Right atrium auricular region (tissue), 2 donors: ENCODE measurements around the gene DUSP8. TPM values are rescaled to one million over a fixed set of nuclear protein-coding genes. Genes with fewer than 3 reads are reported as not detected.

ENCODE experiments used
- DNase-seq: peaks from one replicate; pipeline ENCODE4 v3.0.0-alpha.2; 2019; ENCODE audit warnings: low spot score
- H3K27ac ChIP-seq, 2 donors: fragments of 200-600 bp; sonication (generic); 1 replicate in 1 of 2; 2 replicates in 1 of 2; pipeline ENCODE4 v1.5.1; 2016 to 2019
- H3K27me3 ChIP-seq, 2 donors: fragments of 200-600 bp; sonication (generic); one replicate each; pipeline versions ENCODE4 v1.5.1 to v1.6.0; 2017 to 2019
- H3K36me3 ChIP-seq: fragments of 200-600 bp; sonication (generic); one replicate; pipeline ENCODE4 v1.5.1; 2016
- H3K4me1 ChIP-seq, 2 donors: fragments of 200-600 bp; sonication (generic); one replicate each; pipeline versions ENCODE4 v1.5.1 to v1.6.0; 2017 to 2019
- H3K4me3 ChIP-seq, 2 donors: fragments of 200-600 bp; sonication (generic); 1 replicate in 1 of 2; 2 replicates in 1 of 2; pipeline ENCODE4 v1.5.1; 2017 to 2019; ENCODE audit warnings: mild to moderate bottlenecking in 1 of 2, moderate library complexity in 1 of 2
- H3K9me3 ChIP-seq, 2 donors: fragments of 200-600 bp; sonication (generic); one replicate each; pipeline ENCODE4 v1.5.1; 2019
- total RNA-seq, 2 donors: library from RNA; depleted of rRNA; stranded (reverse); fragments of >200 nt; gene quantifications; one replicate each; pipeline ENCODE4 v1.1.0, GENCODE V29; 2016
- TF ChIP-seq, protein P1 (sequence below), 2 donors: fragments of 200-600 bp; sonication (generic); IDR thresholded peaks; one replicate each; pipeline ENCODE4 v1.5.1; 2019; ENCODE audit warnings: antibody characterized with exemption in 2 of 2

Gene DUSP8
- total RNA-seq, 2 donors from 2014 or later, result 4.4 to 24.5 TPM

DNA sequence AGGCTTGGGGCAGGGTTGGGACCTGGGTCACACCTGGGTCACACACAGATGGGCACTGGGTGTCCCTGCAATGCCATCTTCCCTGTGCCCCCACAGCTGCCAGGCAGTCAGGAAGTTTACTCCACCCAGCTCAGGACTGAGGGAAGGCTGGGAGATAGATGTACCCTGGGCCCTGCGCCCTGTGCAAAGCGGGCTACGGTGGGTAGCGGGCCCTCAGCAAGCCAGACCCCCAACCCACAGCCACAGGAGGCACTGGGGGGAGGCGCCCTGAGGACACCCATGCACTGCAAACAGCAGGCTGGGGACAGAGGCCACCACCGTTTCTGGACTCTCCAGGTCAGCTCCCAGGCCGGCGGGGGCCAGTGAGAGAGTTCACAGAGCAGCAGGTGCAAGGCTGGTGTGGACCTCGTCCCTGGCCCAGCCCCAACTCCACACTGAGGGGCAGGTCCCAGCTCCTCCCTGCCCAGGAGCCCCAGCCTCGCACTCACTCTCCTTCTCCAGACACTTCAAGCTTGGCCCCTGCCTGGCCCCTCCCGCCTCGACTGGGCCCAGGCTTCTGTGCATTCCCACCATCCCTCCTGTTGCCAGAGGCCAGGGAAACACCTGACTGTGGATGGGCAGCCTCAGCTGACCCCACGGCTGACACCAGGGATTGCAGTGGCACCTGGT lies 4.9 kb downstream of the DUSP8 start:
- no peaks in the 10 kb centered on the region for H3K9me3 ChIP-seq
- peaks cover 0 to 63% of the 10 kb centered on the region in 2 donors for H3K4me1 ChIP-seq
- peak overlapping the region in 1 of 2 donors; percentile 53 for H3K27ac ChIP-seq
- no peak for DNase-seq
- no peak overlapping the region for H3K4me3 ChIP-seq
- TF ChIP-seq, protein P1, sequence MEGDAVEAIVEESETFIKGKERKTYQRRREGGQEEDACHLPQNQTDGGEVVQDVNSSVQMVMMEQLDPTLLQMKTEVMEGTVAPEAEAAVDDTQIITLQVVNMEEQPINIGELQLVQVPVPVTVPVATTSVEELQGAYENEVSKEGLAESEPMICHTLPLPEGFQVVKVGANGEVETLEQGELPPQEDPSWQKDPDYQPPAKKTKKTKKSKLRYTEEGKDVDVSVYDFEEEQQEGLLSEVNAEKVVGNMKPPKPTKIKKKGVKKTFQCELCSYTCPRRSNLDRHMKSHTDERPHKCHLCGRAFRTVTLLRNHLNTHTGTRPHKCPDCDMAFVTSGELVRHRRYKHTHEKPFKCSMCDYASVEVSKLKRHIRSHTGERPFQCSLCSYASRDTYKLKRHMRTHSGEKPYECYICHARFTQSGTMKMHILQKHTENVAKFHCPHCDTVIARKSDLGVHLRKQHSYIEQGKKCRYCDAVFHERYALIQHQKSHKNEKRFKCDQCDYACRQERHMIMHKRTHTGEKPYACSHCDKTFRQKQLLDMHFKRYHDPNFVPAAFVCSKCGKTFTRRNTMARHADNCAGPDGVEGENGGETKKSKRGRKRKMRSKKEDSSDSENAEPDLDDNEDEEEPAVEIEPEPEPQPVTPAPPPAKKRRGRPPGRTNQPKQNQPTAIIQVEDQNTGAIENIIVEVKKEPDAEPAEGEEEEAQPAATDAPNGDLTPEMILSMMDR (IDR thresholded peaks at IDR 0.05), result no peak
- peaks cover 22% of the 10 kb centered on the region for H3K36me3 ChIP-seq
- H3K27me3 ChIP-seq, result no peaks in the 10 kb centered on the region

DNA sequence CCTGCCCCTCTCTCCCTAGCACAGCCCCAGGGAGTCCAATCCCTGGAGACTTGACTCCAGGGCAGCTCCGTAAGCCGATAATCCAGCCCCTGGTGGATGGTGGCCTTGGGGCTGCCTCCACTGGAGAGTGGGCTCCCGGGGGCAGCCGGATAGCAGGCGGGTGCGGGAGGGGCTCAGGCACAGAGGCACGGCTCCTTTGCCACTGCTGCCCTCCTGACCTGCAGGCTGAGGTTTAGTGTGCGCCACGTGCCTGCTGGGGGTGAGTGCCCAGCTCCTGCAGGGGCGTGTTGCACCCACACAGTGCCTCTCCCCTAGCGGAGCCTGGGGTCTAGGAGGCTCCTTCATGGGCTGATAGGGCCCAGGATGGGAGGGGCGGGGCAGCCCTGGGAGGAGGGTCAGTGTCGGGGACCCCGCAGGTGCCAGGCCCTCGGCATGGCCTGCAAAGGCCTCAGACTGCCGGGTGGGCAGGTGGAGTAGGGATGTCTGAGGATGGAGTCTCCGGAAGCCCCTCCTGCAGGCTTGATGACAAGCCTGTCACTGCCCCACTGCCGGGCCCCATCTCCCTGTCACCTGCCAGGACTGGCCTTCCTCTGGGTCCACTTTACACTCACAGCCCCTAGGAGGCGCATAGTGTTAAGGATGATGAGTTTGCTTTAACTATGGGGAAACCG lies 5.6 kb downstream of the DUSP8 start:
- Histone ChIP-seq H3K4me3 (no peak overlapping the region), H3K36me3 (peaks cover 29% of the 10 kb centered on the region), H3K27me3 (no peaks in the 10 kb centered on the region), H3K9me3 (no peaks in the 10 kb centered on the region), H3K4me1 (peaks cover 0 to 63% of the 10 kb centered on the region in 2 donors), H3K27ac (peak overlapping the region in 1 of 2 donors; percentile 8)
- TF ChIP-seq, protein P1 (IDR thresholded peaks at IDR 0.05), result no peak
- DNase-seq, result no peak

DNA sequence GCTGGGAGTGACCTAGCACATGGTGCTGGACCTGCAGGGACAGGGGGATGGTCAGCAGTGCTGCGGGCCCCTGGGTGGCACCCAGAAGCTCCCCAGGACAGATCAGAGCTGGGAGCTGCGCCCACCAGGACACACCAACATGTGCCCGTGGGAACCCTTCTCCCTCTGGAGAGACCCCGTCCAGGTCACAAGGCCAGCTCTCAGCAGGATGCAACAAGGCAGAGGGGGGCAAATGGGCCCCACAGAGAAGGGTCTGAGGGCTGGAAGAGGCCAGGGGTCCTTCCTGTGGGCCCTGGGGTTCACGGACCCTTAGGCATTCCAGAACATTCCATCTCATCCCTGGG lies 6.2 kb downstream of the DUSP8 start:
- Histone ChIP-seq H3K9me3 (no peaks in the 10 kb centered on the region), H3K27ac (peak overlapping the region in 1 of 2 donors; percentile 69), H3K36me3 (peaks cover 35% of the 10 kb centered on the region), H3K27me3 (no peaks in the 10 kb centered on the region), H3K4me1 (peaks cover 0 to 57% of the 10 kb centered on the region in 2 donors), H3K4me3 (no peak overlapping the region)
- DNase-seq, result no peak
- TF ChIP-seq, protein P1 (IDR thresholded peaks at IDR 0.05), result no peak

DNA sequence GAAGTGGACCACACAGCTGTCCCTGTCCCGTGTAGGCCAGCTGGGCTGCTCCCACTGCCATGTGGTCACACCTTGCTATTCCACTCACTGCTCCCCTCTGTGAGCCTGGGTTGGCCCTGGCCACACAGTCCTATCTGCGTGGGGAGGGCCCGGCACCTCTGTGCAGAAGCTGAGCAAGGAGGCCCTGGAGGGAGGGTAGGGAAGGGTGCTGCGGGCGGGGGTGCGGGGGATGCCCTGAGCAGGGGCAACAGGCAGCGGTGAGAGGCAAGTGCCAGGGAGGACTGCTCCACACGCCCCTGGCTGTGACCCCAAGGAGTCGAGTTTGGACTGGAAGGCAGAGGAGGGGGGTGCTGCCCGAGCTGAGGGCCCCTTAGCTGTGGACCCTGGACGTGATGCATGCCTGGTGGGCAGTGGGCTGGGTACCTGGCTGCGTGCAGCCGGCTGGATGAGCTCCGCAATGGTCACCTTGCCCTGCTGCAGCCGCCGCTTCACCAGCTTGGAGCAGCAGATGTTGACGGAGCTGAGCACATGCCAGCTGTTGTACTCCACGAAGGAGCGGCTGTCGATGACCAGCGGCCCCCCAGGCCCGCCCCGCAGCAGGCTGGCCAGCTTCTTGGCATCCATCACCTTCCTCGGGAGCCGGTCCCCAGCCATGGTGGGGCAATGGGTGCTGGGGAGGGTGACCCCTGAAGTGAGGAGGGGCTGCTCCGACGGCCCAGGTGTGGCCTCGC lies 6.7 kb downstream of the DUSP8 start:
- Histone ChIP-seq H3K9me3 (no peaks in the 10 kb centered on the region), H3K4me3 (no peak overlapping the region), H3K27me3 (no peaks in the 10 kb centered on the region), H3K4me1 (peaks cover 0 to 56% of the 10 kb centered on the region in 2 donors), H3K27ac (peak overlapping the region; percentile 60 to 69), H3K36me3 (peaks cover 41% of the 10 kb centered on the region)
- TF ChIP-seq, protein P1 (IDR thresholded peaks at IDR 0.05), result no peak
- no peak for DNase-seq

DNA sequence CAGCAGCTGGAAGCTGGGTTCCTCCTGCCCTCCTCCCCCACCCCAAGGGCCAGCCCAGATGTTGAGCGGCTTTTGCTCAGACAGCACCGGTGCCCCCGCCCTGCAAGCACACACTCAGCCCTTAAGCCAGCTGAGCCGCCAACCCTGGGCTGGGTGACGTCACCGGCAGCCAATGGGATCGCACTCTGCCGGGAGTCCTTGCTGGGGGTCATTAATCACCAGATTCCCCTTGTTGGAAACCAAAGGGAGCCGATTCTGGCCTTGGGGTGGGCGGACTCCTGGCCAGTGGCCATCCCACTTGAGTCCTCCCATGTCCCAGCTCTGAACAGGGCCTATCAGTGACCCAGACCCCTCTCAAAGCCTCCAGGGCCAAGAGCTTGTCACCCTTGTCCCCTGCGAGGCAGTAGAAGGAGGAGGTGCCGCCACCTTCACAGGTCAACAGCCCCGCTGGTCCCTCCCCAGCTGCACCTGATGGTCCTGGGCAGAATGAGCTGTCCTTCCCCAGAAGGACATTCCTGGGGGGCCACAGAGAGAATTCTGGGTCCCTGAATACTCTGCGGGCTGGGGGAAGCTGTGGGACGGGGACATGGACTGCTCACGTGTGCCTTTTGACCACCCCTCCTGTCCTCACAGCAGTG lies 7.4 kb downstream of the DUSP8 start:
- Histone ChIP-seq H3K4me3 (no peak overlapping the region), H3K9me3 (no peaks in the 10 kb centered on the region), H3K27me3 (no peaks in the 10 kb centered on the region), H3K4me1 (peaks cover 0 to 56% of the 10 kb centered on the region in 2 donors), H3K36me3 (peaks cover 43% of the 10 kb centered on the region), H3K27ac (peak overlapping the region; percentile 60 to 69)
- TF ChIP-seq, protein P1 (IDR thresholded peaks at IDR 0.05), result no peak
- peak; percentile 84 for DNase-seq
